NB4 (cell line): Measurements from ENCODE around the gene NEK4.

Experiments used
- DNase-seq: peaks from one replicate; pipeline ENCODE4 v3.0.0; 2010; ENCODE audit warnings: low read depth
- H3K4me3 ChIP-seq: one replicate; pipeline ENCODE4 v1.5.1; 2011; ENCODE audit warnings: mild to moderate bottlenecking, low read depth, low read length, moderate library complexity
- MYC ChIP-seq: IDR thresholded peaks from 2 replicates; pipeline ENCODE4 v1.6.1; 2011; ENCODE audit warnings: low read depth, low read length
- POLR2A ChIP-seq: IDR thresholded peaks from 2 replicates; pipeline ENCODE4 v1.6.1; 2011; ENCODE audit warnings: mild to moderate bottlenecking; ENCODE audit not compliant: insufficient read length; ENCODE audit errors: extremely low read depth
- TF ChIP-seq, protein P1 (sequence below): IDR thresholded peaks from one replicate; pipeline ENCODE4 v1.5.1; 2012; ENCODE audit warnings: low read depth, low read length
- TF ChIP-seq, protein P2 (sequence below): IDR thresholded peaks from 2 replicates; pipeline ENCODE4 v1.6.1; 2011; ENCODE audit warnings: low read depth, low read length

Gene NEK4

GRCh38 chr3:52770496-52771333, at the start of gene NEK4:
NEK4 (minus strand) TSS chr3:52770940; CDS start chr3:52770746, 194 bp downstream.
- TF ChIP-seq POLR2A (peak; percentile 79), MYC (peak; percentile 81)
- TF ChIP-seq, protein P1, sequence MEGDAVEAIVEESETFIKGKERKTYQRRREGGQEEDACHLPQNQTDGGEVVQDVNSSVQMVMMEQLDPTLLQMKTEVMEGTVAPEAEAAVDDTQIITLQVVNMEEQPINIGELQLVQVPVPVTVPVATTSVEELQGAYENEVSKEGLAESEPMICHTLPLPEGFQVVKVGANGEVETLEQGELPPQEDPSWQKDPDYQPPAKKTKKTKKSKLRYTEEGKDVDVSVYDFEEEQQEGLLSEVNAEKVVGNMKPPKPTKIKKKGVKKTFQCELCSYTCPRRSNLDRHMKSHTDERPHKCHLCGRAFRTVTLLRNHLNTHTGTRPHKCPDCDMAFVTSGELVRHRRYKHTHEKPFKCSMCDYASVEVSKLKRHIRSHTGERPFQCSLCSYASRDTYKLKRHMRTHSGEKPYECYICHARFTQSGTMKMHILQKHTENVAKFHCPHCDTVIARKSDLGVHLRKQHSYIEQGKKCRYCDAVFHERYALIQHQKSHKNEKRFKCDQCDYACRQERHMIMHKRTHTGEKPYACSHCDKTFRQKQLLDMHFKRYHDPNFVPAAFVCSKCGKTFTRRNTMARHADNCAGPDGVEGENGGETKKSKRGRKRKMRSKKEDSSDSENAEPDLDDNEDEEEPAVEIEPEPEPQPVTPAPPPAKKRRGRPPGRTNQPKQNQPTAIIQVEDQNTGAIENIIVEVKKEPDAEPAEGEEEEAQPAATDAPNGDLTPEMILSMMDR = no peak
- TF ChIP-seq, protein P2, sequence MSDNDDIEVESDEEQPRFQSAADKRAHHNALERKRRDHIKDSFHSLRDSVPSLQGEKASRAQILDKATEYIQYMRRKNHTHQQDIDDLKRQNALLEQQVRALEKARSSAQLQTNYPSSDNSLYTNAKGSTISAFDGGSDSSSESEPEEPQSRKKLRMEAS = peak; percentile 69
- H3K4me3 ChIP-seq = peak within 1 kb of the TSS; percentile 95
- DNase-seq = peak; percentile 96

GRCh38 chr3:52819936-52820335, 49.2 kb upstream of the NEK4 start:
- no peak for TF ChIP-seq MYC
- TF ChIP-seq, protein P2 = no peak
- no peak for TF ChIP-seq POLR2A
- TF ChIP-seq, protein P1 = no peak
- no peak for DNase-seq
- no peak overlapping the region for H3K4me3 ChIP-seq

GRCh38 chr3:52817860-52818259, 47.1 kb upstream of the NEK4 start:
- no peak for TF ChIP-seq POLR2A
- TF ChIP-seq, protein P1 = no peak
- TF ChIP-seq MYC = no peak
- TF ChIP-seq, protein P2 = no peak
- no peak for DNase-seq
- H3K4me3 ChIP-seq = no peak overlapping the region

DNA sequence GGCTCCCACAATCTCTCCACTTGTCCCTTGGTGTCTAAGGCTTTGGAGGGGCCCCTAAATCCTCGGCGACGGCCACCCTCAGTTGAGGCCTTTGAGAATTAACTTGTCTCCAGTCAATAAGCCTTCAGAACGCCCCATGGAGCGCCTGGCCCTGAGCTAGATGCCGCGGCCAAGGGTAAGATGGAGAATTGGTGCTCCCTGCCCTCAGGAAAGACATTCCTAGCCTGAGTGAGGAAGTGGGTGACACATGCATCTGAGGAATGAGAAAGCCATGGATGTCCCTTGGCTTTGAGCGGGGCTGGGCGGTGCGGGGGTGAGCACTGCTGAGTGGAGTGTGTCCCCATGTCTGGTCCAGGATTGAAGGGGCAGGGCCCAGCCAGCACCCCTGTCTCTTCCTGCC, 46.5 kb upstream of the NEK4 start:
- TF ChIP-seq POLR2A = no peak
- TF ChIP-seq, protein P2 = no peak
- TF ChIP-seq MYC = no peak
- TF ChIP-seq, protein P1 = no peak
- H3K4me3 ChIP-seq = no peak overlapping the region

GRCh38 chr3:52816654-52817053, 45.9 kb upstream of the NEK4 start:
- TF ChIP-seq, protein P1 = no peak
- TF ChIP-seq MYC (no peak), POLR2A (no peak)
- TF ChIP-seq, protein P2 = no peak
- DNase-seq = no peak

More for the DNA sequence above, 46.5 kb upstream of the NEK4 start:
- no peak for DNase-seq

More at GRCh38 chr3:52816654-52817053, 45.9 kb upstream of the NEK4 start:
- H3K4me3 ChIP-seq = no peak overlapping the region
